Bronchial epithelial cell (primary cell): ENCODE results near the gene SLC39A2. TPM values are rescaled to one million over a fixed set of nuclear protein-coding genes. Genes with fewer than 3 reads are reported as not detected.

Experiments
- DNase-seq: peaks from one replicate; pipeline ENCODE4 v3.0.0-alpha.2; 2010; ENCODE audit warnings: low read depth
- FAIRE-seq: peaks from 2 replicates; lab custom pipeline; 2011; peaks lifted over from hg19 to GRCh38; lab: Jason Lieb, UNC
- H3K27me3 ChIP-seq: 2 replicates; pipeline ENCODE4 v1.5.1; 2011; ENCODE audit warnings: low read length; ENCODE audit not compliant: control insufficient read depth, insufficient read depth
- H3K36me3 ChIP-seq: 2 replicates; pipeline ENCODE4 v1.5.1; 2011; ENCODE audit warnings: low read length; ENCODE audit not compliant: control insufficient read depth, insufficient read depth
- H3K4me3 ChIP-seq: 2 replicates; pipeline ENCODE4 v1.5.1; 2011; ENCODE audit warnings: mild to moderate bottlenecking, low read depth, low read length, control low read depth
- CTCF ChIP-seq: IDR thresholded peaks from 2 replicates; pipeline ENCODE4 v1.5.1; 2011; ENCODE audit warnings: mild to moderate bottlenecking, moderate library complexity, low read length, control low read depth, inconsistent platforms; ENCODE audit not compliant: insufficient read depth, severe bottlenecking
- total RNA-seq: library from RNA; depleted of rRNA; stranded (reverse); fragments of >200 nt; gene quantifications from 2 replicates; pipeline ENCODE4 v1.2.1, GENCODE V29; 2014

The SLC39A2 gene
- total RNA-seq, 1 donor from 2014 or later = under 0.01 TPM

GRCh38 chr14:21022686-21023085 lies 23.6 kb downstream of the SLC39A2 start:
- H3K36me3 ChIP-seq = no peaks in the 10 kb centered on the region
- H3K4me3 ChIP-seq = no peak overlapping the region
- FAIRE-seq (no peak), DNase-seq (no peak)
- peaks cover 18% of the 10 kb centered on the region for H3K27me3 ChIP-seq
- TF ChIP-seq CTCF = no peak

- no peak for DNase-seq
- FAIRE-seq = no peak
- Histone ChIP-seq H3K27me3 (peaks cover 18% of the 10 kb centered on the region), H3K4me3 (no peak overlapping the region), H3K36me3 (no peaks in the 10 kb centered on the region)
- no peak for TF ChIP-seq CTCF
Measured at GRCh38 chr14:21023174-21023573, 24.1 kb downstream of the SLC39A2 start.

- TF ChIP-seq CTCF = no peak
Measured at GRCh38 chr14:21023817-21024584, 24.9 kb downstream of the SLC39A2 start.

GRCh38 chr14:21024585-21025370 lies 25.7 kb downstream of the SLC39A2 start, which contains the start of gene NDRG2:
NDRG2 (minus strand) TSS chr14:21025061; CDS start chr14:21023315, 1,746 bp downstream.
- TF ChIP-seq CTCF = no peak
- FAIRE-seq = no peak
- no peaks in the 10 kb centered on the region for H3K36me3 ChIP-seq
- H3K4me3 ChIP-seq = peak within 1 kb of the TSS; percentile 46
- DNase-seq = no peak
- H3K27me3 ChIP-seq = peaks cover 18% of the 10 kb centered on the region

More at GRCh38 chr14:21023817-21024584, 24.9 kb downstream of the SLC39A2 start:
- Histone ChIP-seq H3K4me3 (peak overlapping the region; percentile 46), H3K27me3 (peaks cover 18% of the 10 kb centered on the region), H3K36me3 (no peaks in the 10 kb centered on the region)
- FAIRE-seq = no peak
- no peak for DNase-seq

GRCh38 chr14:21025371-21026273 lies 26.5 kb downstream of the SLC39A2 start:
- TF ChIP-seq CTCF = no peak
- peak overlapping the region; percentile 46 for H3K4me3 ChIP-seq
- H3K27me3 ChIP-seq = peaks cover 18% of the 10 kb centered on the region
- no peak for DNase-seq
- FAIRE-seq = no peak
- H3K36me3 ChIP-seq = no peaks in the 10 kb centered on the region
